ENCODE measurements around the gene PDE10A. TPM values are rescaled to one million over a fixed set of nuclear protein-coding genes. Genes with fewer than 3 reads are reported as not detected.

The PDE10A gene
- total and polyA plus RNA-seq, 8 donors: 0.78 to 58.2 (median 4.0) TPM; not detected in 1

DNA sequence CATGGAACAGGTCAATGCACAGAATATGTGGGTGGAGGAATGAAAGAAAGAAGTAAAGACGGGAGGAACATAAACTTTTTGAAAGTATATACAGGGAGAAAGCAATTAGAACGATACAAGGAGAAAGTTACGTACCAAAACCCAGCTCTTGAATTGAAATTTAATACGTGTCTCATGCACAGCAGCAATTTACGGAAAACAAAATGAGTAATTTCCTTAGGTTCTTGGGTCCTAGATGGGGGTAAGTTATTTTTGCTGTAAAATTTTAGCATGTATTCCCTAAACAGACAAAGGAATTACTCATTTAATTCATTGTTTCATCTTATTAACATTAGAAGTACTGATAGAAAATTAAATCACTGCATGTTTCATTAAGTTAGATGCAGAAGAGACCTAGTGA, 75.8 kb downstream of the PDE10A start:
- Histone ChIP-seq H3K9me3 (peaks cover 0 to 6% (median 0%) of the 10 kb centered on the region in 4 donors), H3K27ac (no peak overlapping the region), H3K36me3 (no peaks in the 10 kb centered on the region), H3K4me3 (no peak overlapping the region), H3K4me1 (no peaks in the 10 kb centered on the region), H3K27me3 (no peaks in the 10 kb centered on the region)
- intact Hi-C loops (cut with DNase I; ENCODE audit: low total_unique reads): no loop called here
- DNase-seq: no peak
- TF ChIP-seq EP300 (IDR thresholded peaks at IDR 0.05) (no peak), POLR2AphosphoS5 (IDR thresholded peaks at IDR 0.05) (no peak), POLR2A (IDR thresholded peaks at IDR 0.05) (no peak)
- TF ChIP-seq, protein P1, sequence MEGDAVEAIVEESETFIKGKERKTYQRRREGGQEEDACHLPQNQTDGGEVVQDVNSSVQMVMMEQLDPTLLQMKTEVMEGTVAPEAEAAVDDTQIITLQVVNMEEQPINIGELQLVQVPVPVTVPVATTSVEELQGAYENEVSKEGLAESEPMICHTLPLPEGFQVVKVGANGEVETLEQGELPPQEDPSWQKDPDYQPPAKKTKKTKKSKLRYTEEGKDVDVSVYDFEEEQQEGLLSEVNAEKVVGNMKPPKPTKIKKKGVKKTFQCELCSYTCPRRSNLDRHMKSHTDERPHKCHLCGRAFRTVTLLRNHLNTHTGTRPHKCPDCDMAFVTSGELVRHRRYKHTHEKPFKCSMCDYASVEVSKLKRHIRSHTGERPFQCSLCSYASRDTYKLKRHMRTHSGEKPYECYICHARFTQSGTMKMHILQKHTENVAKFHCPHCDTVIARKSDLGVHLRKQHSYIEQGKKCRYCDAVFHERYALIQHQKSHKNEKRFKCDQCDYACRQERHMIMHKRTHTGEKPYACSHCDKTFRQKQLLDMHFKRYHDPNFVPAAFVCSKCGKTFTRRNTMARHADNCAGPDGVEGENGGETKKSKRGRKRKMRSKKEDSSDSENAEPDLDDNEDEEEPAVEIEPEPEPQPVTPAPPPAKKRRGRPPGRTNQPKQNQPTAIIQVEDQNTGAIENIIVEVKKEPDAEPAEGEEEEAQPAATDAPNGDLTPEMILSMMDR (IDR thresholded peaks at IDR 0.05): no peak
- 87 to 94% (median 92%) methylated on average over 5 of the region's 5 CpGs for WGBS, 5 donors

DNA sequence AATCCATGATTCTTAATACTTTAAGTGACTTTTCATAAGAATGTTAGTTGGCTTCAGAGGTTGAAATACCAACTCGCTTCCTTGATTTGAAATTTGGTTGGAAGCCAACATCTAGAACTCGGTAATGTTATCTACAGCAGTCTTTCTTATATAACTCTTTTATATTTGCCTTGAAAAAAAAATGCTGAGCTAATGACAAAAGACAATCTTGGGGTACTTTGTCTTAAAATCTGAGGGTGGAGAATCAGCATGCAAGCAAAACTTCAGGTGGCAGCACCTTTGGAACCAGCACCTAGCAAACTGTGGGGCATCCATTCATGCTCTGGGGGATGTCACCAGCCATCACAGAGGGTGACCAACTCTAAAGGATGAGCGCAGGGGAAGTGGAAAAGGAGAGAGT, 76.3 kb downstream of the PDE10A start:
- Histone ChIP-seq H3K27ac (no peak overlapping the region), H3K4me3 (no peak overlapping the region), H3K4me1 (no peaks in the 10 kb centered on the region), H3K9me3 (peaks cover 0 to 6% (median 0%) of the 10 kb centered on the region in 4 donors), H3K27me3 (no peaks in the 10 kb centered on the region), H3K36me3 (no peaks in the 10 kb centered on the region)
- TF ChIP-seq, protein P1 (IDR thresholded peaks at IDR 0.05): no peak
- TF ChIP-seq EP300 (IDR thresholded peaks at IDR 0.05): no peak
- no peak for TF ChIP-seq POLR2A (IDR thresholded peaks at IDR 0.05)
- no peak for TF ChIP-seq POLR2AphosphoS5 (IDR thresholded peaks at IDR 0.05)
- DNase-seq: no peak
- intact Hi-C loops (cut with DNase I; ENCODE audit: low total_unique reads): no loop called here
- WGBS, 5 donors: 50 to 62% (median 54%) methylated on average over 3 of the region's 3 CpGs

DNA sequence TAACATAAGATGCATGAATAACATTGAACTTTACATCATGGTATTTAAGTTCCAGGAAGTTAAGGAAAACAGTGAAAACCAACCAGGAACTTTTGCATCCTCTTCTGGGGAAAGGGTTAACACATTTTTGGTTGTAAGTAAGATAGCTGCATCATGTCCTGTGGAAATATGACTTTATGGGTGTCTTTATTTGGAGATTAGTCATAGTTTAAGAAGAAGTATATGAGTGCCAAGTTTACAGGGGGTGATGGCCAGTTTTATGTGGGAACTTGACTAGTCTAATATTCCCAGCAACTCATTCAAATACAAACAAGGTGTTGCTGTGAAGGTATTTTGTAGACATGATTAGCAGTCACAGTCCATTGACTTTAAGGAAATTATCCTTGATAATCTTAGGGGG, 78.0 kb downstream of the PDE10A start:
- TF ChIP-seq POLR2AphosphoS5 (IDR thresholded peaks at IDR 0.05): no peak
- TF ChIP-seq, protein P1 (IDR thresholded peaks at IDR 0.05): no peak
- no peak for TF ChIP-seq EP300 (IDR thresholded peaks at IDR 0.05)
- no peak for TF ChIP-seq POLR2A (IDR thresholded peaks at IDR 0.05)
- H3K27ac ChIP-seq: no peak overlapping the region
- intact Hi-C loops (cut with DNase I; ENCODE audit: low total_unique reads): no loop called here
- no peaks in the 10 kb centered on the region for H3K4me1 ChIP-seq
- H3K27me3 ChIP-seq: no peaks in the 10 kb centered on the region
- H3K36me3 ChIP-seq: no peaks in the 10 kb centered on the region
- H3K4me3 ChIP-seq: no peak overlapping the region
- H3K9me3 ChIP-seq: peaks cover 0 to 6% (median 0%) of the 10 kb centered on the region in 4 donors
- DNase-seq: no peak

GRCh38 chr6:165584541-165584940, 78.5 kb downstream of the PDE10A start:
- Histone ChIP-seq H3K27me3 (no peaks in the 10 kb centered on the region), H3K27ac (no peak overlapping the region), H3K4me3 (no peak overlapping the region), H3K4me1 (no peaks in the 10 kb centered on the region), H3K36me3 (no peaks in the 10 kb centered on the region), H3K9me3 (peaks cover 0 to 6% (median 0%) of the 10 kb centered on the region in 4 donors)
- WGBS, 5 donors: 94 to 100% (median 96%) methylated on average over 1 of the region's 1 CpG
- intact Hi-C loops (cut with DNase I; ENCODE audit: low total_unique reads): no loop called here
- no peak for DNase-seq
- no peak for TF ChIP-seq POLR2A (IDR thresholded peaks at IDR 0.05)
- TF ChIP-seq POLR2AphosphoS5 (IDR thresholded peaks at IDR 0.05): no peak
- no peak for TF ChIP-seq EP300 (IDR thresholded peaks at IDR 0.05)
- TF ChIP-seq, protein P1 (IDR thresholded peaks at IDR 0.05): no peak
